ENCODE measurements around the gene OGFOD3.
"Not testable (repeated sequence)": the region's sequence is repeated elsewhere in the genome, so short reads cannot be mapped to it uniquely, and the experiment has no call there.

OGFOD3 gene

DNA sequence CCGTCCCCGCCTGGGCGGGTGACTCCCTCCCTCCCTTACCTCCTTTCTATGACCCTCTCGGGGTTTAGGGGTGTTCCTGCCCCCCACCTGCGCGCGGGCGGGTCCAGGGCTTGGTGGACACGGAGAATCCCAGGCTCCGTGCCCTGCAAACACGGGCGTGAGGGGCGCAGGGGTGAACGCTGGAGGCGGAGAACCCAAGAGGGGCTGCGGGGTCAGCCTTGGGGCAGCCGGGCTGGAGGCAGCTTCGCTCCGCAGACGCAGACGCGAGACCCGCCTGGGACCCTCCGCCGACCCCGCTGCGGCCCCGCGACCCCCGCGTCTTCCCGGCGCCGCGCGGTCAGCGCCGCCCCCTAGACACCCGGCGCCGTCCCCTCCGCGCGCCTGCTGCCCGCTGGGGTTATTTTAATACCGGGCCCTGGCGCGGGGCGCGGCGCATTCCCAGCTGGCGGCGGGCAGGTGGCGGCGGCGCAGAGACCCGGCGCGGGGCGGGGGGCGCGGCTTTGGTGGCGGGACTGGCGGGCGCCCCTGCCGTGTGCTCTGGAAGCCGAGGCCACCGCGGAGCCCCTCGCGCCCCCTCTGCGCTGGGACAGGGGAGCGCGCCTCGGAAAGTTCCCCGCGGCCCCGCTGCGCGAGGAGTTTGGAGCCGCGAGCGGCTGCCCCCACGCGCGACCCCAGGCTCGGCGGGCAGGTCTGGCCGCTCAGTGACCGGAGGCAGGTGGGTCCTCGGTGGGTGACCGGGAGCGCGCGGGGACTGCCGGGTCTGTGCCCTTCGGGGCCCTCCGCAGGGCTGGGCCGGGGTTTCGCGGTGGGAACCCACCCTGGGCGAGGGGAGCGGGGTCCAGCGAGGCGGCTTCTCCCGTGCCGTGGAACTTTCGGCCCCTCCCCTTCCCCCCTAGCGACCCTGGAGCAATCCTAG is 46.8 kb downstream of the OGFOD3 start, which contains the start of gene UTS2R:
UTS2R (plus strand) TSS at position 433 of the 916 bp plus-strand sequence. CDS start 2,560 bp downstream, outside the sequence.
- DNase-seq, result no peak

DNA sequence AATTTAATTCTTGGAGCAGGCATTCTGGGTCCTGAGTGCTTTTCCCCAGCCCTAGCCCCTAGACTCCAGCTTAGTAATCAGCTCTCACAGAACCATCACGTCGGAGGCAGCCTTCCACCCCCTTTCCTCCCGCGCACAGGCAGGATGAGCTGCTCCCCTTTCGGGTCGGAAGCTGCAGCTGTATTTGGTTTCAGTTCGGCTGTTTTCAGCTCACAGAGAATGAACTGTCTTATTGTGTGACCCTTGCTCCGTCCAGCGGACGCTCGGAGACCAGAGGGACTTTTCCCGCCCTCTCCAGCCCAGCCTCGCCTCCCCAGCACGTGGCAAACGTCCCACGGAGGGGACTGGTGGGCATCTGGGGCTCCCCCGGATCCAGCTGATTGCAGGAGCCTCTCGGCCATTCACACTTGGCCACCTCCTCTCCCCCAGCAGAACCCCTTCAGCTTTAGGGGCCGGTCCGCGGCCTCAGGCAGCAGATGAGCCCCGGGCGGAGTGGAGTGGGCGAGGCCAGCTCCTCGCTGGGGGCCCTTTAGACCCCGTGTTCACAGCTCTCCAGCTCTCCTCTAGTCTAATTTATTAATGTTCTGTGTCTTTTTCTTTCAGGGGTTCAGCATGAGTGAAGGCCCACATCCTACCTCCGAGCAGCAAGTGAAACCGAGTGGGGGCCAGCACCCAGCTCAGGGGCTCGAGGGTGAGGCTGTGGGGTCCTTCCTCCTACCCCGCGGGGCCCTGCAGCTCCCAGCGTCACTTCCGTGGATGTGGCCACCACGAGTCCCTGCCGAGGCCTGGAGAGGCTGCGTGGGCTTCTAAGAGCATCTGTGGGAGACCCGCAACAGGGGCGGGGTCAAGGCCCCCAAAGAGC is 47.7 kb downstream of the OGFOD3 start:
- no peak for DNase-seq

DNA sequence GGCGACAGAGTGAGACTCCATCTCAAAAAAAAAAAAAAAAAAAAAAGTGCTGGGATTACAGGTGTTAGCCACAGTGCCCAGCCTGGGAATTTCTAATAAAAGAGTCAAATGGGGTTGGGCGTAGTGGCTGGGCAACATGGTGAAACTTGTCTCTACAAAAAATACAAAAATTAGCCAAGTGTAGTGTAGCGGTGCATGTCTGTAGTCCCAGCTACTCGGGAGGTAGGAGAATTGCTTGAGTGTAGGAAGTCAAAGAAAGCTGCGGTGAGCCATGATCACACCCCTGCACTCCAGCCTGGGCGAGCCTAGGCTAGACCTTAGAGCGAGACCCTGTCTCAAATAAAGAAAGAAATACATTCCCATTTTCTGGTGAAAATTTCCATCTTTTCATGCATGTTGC is 49.2 kb downstream of the OGFOD3 start:
- DNase-seq, result no peak

DNA sequence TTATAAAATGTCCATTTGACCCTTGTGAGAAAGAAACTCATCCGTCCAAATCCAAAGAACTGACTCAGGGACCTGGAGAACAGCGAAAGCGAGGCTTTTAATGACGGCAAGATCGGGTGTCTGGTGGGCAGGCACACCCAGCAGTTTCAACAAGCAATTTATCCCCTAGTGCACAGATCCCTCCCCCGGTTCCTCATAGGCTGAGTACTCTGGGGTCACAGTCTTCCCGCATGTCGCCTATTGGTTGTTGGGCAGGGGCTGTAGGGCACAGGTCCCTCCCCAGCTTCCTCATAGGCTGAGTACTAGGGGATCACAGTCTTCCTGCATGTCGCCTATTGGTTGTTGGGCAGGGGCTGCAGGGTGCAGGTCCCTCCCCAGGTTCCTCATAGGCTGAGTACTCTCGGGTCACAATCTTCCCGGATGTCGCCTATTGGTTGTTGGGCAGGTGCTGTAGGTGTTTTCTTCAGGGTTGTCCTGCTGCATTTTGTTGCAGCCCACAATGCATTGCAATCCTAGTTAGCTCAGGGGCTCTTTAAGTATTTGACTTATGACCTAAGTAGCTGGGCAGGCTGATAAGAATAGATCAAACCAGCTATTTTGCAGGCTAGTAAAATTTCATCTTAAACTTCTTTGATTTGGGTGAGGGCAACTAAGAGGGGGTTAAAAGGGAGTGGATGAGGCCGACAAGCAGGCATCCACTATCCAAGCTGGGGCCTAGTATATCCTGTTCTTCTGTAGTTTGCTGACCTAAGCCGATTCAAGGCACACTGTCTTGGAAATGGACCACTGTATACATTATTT is 50.5 kb downstream of the OGFOD3 start:
- peak; percentile 99 for DNase-seq

DNA sequence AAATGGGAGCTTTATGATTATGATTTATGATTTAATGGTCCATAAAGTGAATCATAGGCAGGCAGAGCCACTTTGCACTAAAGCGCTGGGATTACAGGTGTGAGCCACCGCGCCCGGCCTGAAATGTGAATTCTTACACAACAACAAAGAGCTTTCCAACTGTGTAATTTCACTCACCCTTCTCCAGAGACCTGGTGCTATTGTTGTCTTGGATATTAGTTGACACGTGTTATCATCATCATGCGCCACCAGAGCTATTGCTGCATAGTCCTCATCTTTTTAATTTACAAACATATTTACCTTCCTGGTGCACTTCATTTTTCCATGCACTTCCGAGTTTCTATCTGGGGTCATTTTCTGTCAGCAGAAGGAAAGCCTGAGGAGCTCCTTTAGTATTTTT is 51.6 kb downstream of the OGFOD3 start:
- DNase-seq, result peak; percentile 41

DNA sequence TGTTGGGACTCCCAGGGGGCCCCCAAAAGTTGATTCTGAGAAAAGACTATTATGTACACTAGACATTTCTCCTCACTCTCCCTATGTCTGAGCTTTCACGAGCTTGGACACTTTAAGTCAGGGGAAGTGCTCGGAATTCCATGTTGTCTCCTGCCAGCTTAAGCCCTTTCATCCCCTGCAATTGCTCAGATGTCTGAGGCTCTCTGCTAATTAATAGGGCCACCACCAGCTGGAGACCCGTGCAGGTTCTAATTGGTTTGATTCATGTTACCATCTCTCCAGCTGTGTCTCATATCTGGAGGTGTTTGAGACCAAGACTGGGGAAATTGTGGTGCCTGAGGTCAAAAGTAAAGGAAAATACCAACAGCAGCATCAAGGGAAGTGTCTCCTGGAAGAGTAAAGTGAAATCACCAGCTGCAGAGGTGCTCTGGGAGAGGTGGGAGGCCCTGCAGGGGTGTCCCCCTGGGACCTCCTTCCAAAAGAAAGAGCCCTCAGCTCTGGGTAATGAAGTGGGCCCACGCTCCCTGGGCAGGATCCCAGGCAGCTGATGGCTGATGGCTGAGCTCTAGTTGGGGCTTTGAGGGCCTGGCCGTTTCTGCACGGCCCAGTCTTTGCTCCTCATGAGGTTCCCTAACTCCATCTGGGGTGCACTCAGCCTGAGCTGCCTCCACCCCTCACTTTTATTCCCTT is 52.6 kb downstream of the OGFOD3 start:
- DNase-seq, result no peak

DNA sequence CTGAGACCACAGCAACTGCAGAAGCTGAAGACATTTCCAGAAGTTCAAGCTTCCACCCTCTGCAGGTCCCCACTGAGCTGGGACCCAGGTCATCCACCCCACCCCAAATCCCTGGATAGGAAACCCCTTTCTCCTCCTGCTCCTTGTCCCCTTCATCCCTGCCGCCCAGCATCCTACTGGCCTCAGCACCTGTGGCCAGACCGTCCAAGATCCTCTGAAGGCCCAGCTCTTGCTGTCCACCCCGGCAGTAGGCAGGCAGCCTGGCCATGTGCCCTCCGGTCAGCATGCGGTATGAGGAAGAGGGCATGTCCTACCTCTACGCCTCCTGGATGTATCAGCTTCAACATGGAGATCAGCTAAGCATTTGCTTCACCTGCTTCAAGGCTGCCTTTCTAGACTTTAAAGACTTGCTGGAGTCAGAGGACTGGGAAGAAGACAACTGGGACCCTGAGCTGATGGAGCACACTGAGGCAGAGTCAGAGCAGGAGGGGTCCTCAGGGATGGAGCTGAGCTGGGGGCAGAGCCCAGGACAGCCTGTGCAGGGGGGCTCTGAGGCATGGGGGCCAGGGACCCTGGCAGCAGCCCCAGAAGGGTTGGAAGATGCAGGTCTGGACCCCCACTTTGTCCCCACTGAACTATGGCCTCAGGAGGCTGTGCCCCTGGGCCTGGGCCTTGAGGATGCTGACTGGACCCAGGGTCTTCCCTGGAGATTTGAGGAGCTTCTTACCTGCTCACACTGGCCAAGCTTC is 56.3 kb downstream of the OGFOD3 start:
- no peak for DNase-seq

DNA sequence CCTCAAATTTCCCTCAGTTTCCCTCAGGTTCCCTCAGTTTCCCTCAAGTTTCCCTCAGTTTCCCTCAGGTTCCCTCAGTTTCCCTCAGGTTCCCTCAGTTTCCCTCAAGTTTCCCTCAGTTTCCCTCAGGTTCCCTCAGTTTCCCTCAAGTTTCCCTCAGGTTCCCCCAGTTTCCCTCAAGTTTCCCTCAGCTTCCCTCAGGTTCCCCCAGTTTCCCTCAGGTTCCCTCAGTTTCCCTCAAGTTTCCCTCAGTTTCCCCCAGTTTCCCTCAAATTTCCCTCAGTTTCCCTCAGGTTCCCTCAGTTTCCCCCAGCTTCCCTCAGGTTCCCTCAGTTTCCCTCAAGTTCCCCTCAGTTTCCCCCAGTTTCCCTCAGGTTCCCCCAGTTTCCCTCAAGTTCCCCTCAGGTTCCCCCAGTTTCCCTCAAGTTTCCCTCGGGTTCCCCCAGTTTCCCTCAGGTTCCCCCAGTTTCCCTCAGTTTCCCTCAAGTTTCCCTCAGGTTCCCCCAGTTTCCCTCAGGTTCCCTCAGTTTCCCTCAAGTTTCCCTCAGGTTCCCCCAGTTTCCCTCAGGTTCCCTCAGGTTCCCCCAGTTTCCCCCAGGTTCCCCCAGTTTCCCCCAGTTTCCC is 58.8 kb downstream of the OGFOD3 start:
- not testable (repeated sequence) for DNase-seq

DNA sequence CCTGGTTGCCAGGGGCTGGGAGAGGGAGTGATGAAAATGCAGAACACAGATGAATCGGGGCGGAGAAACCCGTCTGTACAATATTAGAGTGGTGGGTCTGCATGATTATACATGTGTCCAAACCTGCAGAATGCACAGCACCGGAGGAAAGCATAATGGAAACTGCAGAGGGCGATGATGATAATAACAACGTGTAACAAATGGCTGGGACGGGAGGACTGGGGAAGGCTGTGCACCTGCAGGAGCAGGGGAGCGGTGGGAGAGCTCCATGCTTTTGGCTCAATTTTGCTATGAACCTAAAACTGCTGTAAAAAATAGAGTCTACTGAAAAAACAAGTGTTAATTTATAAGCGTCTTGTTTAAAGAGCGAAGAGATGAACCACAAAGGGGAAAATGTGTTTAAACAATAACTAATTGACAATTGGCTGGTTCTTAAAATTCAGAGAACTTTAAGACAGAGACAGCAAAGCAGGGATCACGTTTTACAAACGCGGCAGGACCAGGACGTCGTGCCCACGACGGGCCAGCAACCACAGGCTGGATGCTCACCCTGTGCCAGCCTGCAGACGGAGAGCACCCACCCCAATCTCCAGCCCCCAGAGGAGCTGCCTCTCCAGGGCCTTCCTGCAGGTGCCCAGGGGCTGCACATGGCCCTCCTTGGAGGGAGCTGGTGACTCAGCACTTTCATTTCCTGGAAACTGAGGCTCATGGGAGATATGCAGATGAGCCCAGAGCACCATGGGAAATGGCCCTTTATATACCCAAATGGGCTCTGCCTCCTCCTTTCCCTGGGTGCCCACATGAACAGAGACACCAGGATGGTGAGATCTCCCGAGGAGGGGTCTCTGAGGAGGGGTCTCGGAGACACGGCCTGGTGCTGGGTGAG is 59.7 kb downstream of the OGFOD3 start, which contains the start of gene TEX19:
TEX19 (plus strand) TSS at position 783 of the 886 bp plus-strand sequence. CDS start 2,904 bp downstream, outside the sequence.
- peak; percentile 45 for DNase-seq

DNA sequence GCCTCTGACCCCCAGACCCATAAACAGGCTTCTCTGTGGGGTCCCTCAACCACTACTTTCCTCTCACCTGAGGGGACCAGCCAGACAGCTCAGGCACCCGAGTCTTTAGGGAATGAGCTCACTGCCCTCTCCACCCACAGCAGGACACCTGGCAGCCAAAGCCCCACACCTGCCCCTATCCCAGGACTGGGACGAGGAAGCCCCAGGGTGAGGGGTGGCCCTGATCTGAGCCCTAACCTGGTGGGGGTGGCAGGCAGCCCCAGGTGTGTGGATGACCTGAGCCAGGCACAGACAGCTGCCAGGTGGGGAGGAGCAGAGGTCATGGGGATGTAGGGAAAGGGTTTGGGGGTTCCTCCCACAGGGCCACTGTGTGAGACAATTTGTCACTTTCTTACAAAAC is 61.0 kb downstream of the OGFOD3 start:
- DNase-seq, result no peak

DNA sequence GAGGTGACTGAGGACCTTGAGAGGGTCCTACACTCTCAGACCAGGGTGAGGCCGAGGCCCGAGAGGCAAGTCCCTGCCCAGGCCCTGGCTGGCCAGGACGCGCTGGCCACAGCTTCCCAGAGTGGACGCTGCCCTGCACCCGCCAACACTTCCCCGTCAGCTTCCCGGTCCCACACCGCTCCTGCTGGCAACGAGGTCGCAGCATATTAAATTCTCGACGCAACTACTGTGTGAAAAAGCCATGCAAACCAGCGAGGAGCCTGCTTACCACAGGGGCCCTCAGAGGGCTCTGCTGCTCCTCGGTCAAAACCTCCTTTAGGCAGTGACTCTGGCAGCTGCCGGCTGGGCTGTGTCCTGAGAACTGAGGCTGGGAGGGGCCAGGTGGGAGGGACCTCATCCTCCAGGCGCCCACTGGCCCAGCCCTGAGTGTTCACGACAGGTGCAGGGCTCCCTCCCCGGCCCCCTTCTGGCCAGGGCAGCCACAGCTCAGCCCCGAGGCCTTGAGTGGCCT is 61.5 kb downstream of the OGFOD3 start:
- no peak for DNase-seq

DNA sequence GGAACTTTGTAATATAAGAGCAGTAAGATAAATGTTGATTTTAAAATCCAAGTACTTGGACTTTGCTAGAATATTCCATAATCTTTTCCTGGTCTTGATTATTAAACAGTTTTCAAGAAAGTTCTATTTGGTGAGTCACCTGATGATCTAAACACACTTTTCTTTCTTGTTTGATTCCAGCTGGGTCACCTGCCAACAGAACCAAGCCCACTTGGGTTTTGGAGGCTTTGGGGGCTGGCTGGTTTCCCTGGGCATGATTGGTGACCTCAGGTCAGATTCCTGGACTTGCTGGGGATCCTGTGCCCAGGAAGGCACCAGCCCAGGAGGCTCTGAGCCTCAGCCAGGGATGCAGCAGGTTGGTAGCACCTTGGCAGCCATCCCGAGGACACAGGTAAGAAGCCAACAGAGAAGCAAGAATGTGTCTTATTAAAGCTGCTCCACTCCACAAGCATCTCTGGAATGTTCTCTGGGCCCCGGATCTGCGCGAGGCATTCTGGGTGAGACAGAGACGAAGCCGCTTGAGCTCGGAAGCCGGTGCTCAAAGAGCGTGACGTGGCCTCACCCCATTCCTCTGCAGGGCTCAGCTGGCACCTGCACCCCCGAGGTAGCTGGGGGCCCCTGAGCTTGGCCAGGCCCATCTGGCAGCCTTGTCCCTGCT is 62.5 kb downstream of the OGFOD3 start:
- DNase-seq, result no peak

DNA sequence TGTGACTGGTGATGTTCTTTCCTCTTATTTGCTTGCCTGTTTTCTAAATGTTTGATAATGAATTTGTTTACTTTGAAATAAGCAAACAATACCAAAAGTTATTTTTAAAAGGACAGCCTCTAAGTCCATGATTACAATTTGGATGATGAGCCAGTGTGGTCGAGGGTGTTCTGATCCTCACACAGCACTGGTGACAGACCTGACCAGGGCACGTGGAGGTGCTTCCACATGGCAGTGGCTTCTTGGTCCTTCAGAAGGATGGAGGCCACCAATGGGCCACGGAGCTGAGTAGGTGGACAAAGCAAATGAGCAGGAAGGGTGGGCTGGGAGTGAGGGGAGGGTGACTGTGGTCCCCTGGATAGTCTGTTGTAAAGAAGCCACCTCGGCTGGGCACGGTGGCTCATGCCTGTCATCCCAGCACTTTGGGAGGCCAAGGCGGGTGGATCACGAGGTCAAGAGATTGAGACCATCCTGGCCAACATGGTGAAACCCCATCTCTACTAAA is 63.5 kb downstream of the OGFOD3 start:
- no peak for DNase-seq

DNA sequence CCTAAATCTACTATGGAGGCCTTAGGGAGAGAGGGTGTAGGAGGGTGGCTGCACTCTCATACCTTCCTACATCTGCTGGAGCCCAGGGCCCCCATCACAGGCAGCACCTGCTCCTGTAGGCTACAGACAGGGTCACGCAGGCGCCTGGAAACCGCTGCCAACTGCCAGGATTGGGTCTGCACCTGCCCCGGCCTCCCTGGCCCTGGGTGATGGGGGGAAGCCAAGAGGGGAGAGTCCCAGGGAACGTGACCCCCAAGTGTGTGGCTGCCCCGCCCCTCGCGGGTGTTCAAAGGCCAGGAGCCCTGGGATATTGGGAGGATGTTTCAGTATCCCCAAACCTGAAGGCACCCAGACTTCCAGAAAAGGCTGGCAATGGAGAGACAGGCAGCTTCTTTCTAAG is 64.9 kb downstream of the OGFOD3 start:
- DNase-seq, result no peak

DNA sequence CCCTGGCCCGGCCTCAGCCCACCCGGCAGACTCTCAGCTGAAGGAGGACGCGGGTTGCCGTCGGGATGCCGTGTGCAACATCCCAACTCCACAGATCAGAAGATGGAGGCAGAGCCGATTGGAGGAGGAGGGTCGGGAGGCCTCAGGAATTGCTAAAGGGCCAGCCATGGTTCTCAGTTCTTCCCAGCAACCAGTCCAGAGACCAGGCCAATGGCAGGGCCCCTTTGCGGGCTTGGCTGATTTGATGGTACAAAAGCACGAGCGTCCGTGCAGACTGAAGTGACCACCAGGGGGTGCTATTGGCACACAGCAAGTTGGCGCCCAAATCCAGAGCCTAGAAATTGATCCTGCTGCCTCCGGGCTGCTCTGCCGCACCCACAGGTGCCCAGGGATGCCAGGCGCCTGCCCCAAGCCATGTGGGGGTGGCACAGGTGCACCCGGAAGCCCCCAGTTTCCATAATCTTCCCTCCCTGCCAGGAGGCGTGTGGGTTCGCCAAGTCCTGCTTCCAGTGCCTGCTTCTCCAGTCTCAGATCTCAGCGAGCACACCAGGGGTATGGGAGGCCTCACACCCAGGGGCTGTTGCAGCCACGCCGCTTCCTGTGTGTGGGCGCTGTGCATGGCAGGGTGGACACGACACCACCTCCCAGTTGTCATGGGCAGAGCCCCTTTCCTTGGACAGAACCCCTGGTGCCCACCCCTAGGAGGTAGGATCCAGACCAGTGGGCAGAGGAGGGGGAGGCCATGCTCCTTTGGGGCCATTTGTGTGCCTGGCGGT is 66.5 kb downstream of the OGFOD3 start:
- peak; percentile 51 for DNase-seq

DNA sequence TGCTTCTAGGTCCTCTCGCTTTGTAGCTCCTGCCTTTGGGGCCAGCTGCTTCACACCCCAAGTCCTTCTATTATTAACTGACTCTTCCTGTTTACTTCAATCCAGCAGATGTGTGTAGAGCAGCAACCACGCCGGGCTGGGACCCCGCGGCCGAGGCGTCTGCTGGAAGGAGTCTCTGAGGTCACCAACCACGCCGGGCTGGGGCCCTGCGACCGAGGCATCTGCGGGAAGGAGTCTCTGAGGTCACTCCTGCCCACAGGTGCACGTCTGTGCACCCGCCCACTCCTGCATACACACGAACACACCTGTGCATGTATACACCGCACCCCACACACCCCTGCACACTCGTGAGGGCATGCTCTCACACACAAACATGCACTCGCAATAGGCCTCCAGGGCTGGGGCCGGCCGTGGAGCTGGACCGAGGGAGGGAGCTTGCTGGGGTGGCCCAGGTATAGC is 67.1 kb downstream of the OGFOD3 start:
- no peak for DNase-seq

DNA sequence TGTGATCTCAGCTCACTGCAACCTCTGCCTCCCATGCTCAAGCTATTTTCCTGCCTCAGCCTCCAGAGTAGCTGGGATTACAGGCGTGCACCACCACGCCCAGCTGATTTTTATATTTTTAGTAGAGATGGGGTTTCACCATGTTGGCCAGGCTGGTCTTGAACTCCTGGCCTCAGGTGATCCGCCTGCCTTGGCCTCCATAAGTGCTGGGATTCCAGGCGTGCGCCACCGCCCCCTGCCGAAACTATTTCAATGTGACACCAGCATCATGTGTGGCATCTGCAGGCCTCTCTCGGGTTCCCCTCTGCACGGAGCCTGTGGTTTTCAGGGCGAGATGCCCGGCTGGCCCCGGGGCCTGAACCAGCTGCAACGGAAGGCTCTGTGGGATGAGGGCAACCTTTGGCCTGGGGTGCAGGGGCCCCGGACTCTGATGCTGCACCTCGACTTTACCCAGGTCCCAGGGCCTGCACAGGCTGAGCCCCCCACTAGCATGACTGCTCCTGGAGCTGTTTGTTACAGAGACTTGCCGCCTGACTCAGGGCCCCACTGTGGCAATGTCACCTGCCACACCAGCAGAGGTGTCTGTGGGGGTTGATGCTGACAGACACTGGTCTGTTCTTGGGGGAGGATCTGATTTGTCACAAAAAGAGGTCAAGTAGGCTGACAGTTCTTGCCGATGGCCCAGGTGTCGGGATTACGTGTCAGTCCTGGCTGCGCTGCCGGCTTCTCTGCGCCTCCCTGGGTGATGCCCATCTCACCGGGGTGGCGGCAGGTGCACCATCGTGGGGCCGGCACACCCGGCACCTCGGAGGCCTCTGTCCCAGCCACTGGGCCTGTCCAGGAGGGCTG is 68.0 kb downstream of the OGFOD3 start:
- DNase-seq, result no peak
